ENCODE data around the gene TMEM63A. TPM values are rescaled to one million over a fixed set of nuclear protein-coding genes. Genes with fewer than 3 reads are reported as not detected.

TMEM63A gene
- polyA plus RNA-seq, 1 donor from 2014 or later = not detected

- H3K79me2 ChIP-seq (replicated peaks; ENCODE audit: insufficient read depth, low read length) = no peaks in the 10 kb centered on the region
- H3K27me3 ChIP-seq (ENCODE audit: insufficient read depth, low read depth, low read length) = no peaks in the 10 kb centered on the region
- no peak overlapping the region for H3K4me2 ChIP-seq (ENCODE audit: low read length)
- no peak overlapping the region for H2AFZ ChIP-seq (ENCODE audit: low read depth, low read length)
- no peaks in the 10 kb centered on the region for H3K36me3 ChIP-seq (ENCODE audit: insufficient read depth, low read length)
- no peak overlapping the region for H3K4me3 ChIP-seq (ENCODE audit: low read length)
- H3K9ac ChIP-seq (ENCODE audit: low read length) = no peak overlapping the region
- H3F3A ChIP-seq (ENCODE audit: insufficient read depth, low read length, poor library complexity, severe bottlenecking) = no peaks in the 10 kb centered on the region
- H4K20me1 ChIP-seq (ENCODE audit: insufficient read depth) = no peaks in the 10 kb centered on the region
- no peaks in the 10 kb centered on the region for H3K9me2 ChIP-seq (ENCODE audit: insufficient read depth, low read length)
- no peaks in the 10 kb centered on the region for H3K9me3 ChIP-seq (ENCODE audit: low read length)
- TF ChIP-seq REST (IDR thresholded peaks at IDR 0.05; ENCODE audit: borderline replicate concordance) = no peak
- H3K27ac ChIP-seq (ENCODE audit: low read length) = no peak overlapping the region
Measured at GRCh38 chr1:225896494-225896893, 14.3 kb upstream of the TMEM63A start.

GRCh38 chr1:225892307-225892706, 10.1 kb upstream of the TMEM63A start:
- Histone ChIP-seq H3K4me2 (ENCODE audit: low read length) (no peak overlapping the region), H3K4me3 (ENCODE audit: low read length) (no peak overlapping the region), H3K27me3 (ENCODE audit: insufficient read depth, low read depth, low read length) (no peaks in the 10 kb centered on the region), H3K27ac (ENCODE audit: low read length) (no peak overlapping the region), H4K20me1 (ENCODE audit: insufficient read depth) (no peaks in the 10 kb centered on the region), H3K9me2 (ENCODE audit: insufficient read depth, low read length) (no peaks in the 10 kb centered on the region), H3K9ac (ENCODE audit: low read length) (no peak overlapping the region), H3F3A (ENCODE audit: insufficient read depth, low read length, poor library complexity, severe bottlenecking) (no peaks in the 10 kb centered on the region), H3K79me2 (replicated peaks; ENCODE audit: insufficient read depth, low read length) (no peaks in the 10 kb centered on the region), H3K36me3 (ENCODE audit: insufficient read depth, low read length) (no peaks in the 10 kb centered on the region), H2AFZ (ENCODE audit: low read depth, low read length) (no peak overlapping the region), H3K9me3 (ENCODE audit: low read length) (no peaks in the 10 kb centered on the region)
- no peak for TF ChIP-seq REST (IDR thresholded peaks at IDR 0.05; ENCODE audit: borderline replicate concordance)
- no peak for TF ChIP-seq CTCF (IDR thresholded peaks at IDR 0.05; ENCODE audit: poor library complexity, severe bottlenecking)

GRCh38 chr1:225891229-225891972, 9.2 kb upstream of the TMEM63A start:
- no peak overlapping the region for H2AFZ ChIP-seq (ENCODE audit: low read depth, low read length)
- H3K9me3 ChIP-seq (ENCODE audit: low read length) = no peaks in the 10 kb centered on the region
- H3K4me2 ChIP-seq (ENCODE audit: low read length) = no peak overlapping the region
- H3K9me2 ChIP-seq (ENCODE audit: insufficient read depth, low read length) = no peaks in the 10 kb centered on the region
- H3K9ac ChIP-seq (ENCODE audit: low read length) = no peak overlapping the region
- H3K36me3 ChIP-seq (ENCODE audit: insufficient read depth, low read length) = no peaks in the 10 kb centered on the region
- no peaks in the 10 kb centered on the region for H3K27me3 ChIP-seq (ENCODE audit: insufficient read depth, low read depth, low read length)
- H3K27ac ChIP-seq (ENCODE audit: low read length) = no peak overlapping the region
- no peaks in the 10 kb centered on the region for H3K79me2 ChIP-seq (replicated peaks; ENCODE audit: insufficient read depth, low read length)
- no peaks in the 10 kb centered on the region for H3F3A ChIP-seq (ENCODE audit: insufficient read depth, low read length, poor library complexity, severe bottlenecking)
- no peaks in the 10 kb centered on the region for H4K20me1 ChIP-seq (ENCODE audit: insufficient read depth)
- no peak overlapping the region for H3K4me3 ChIP-seq (ENCODE audit: low read length)
- TF ChIP-seq SMC3 (conservative IDR thresholded peaks at IDR 0.05; ENCODE audit: poor library complexity) (no peak), EP300 (conservative IDR thresholded peaks at IDR 0.05; ENCODE audit: poor library complexity, severe bottlenecking) (no peak), RAD21 (conservative IDR thresholded peaks at IDR 0.05) (no peak), POLR2AphosphoS5 (IDR thresholded peaks at IDR 0.05) (no peak), CTCF (IDR thresholded peaks at IDR 0.05; ENCODE audit: poor library complexity, severe bottlenecking) (no peak), EZH2 (IDR thresholded peaks at IDR 0.05; ENCODE audit: borderline replicate concordance, insufficient read depth, low read length, poor library complexity, severe bottlenecking) (no peak)
